ENCODE data around the gene ATOH1.

- TF ChIP-seq CTCF (conservative IDR thresholded peaks at IDR 0.05) = no peak
- no peak for TF ChIP-seq EZH2 (IDR thresholded peaks at IDR 0.05; ENCODE audit: low read depth)
Observed at GRCh38 chr4:93802045-93802444, 26.5 kb upstream of the ATOH1 start.
